GM23338 (cell line): ENCODE measurements around the gene MLH1. TPM values are rescaled to one million over a fixed set of nuclear protein-coding genes. Genes with fewer than 3 reads are reported as not detected.
A peak's percentile ranks its signal among the peaks of the same experiment; 100 is the strongest.

Experiments
- ATAC-seq: fragments of 200-7000 bp; cut with Tn5 transposase; 3 replicates; pipeline ENCODE4 v1.9.1; 2020
- DNase-seq: peaks from one replicate; pipeline ENCODE4 v3.0.0-alpha.2; 2015; ENCODE audit warnings: low spot score
- H2AFZ ChIP-seq: fragments of 200-600 bp; sonication (generic); 2 replicates; pipeline ENCODE4 v1.8.0; 2016; ENCODE audit warnings: antibody characterized with exemption, mild to moderate bottlenecking, moderate library complexity
- H3F3A ChIP-seq: fragments of 200-600 bp; sonication (generic); replicated peaks from 2 replicates; pipeline ENCODE4 v1.8.0; 2017; ENCODE audit warnings: antibody characterized with exemption, mixed run types, low read depth
- H3K27ac ChIP-seq: fragments of 200-600 bp; sonication (generic); 2 replicates; pipeline ENCODE4 v1.6.1; 2016; ENCODE audit warnings: low read depth
- H3K27me3 ChIP-seq: fragments of 200-600 bp; sonication (generic); 2 replicates; pipeline ENCODE4 v1.8.0; 2016; ENCODE audit warnings: mild to moderate bottlenecking, mixed run types, moderate library complexity; ENCODE audit not compliant: insufficient read depth
- H3K36me3 ChIP-seq: fragments of 200-600 bp; sonication (generic); 2 replicates; pipeline ENCODE4 v1.8.0; 2016; ENCODE audit warnings: mild to moderate bottlenecking; ENCODE audit not compliant: insufficient read depth
- H3K4me1 ChIP-seq: fragments of 200-600 bp; sonication (generic); 2 replicates; pipeline ENCODE4 v1.8.0; 2016; ENCODE audit warnings: mild to moderate bottlenecking, moderate library complexity; ENCODE audit not compliant: insufficient read depth
- H3K4me2 ChIP-seq: fragments of 200-600 bp; sonication (generic); 2 replicates; pipeline ENCODE4 v1.7.1; 2017; ENCODE audit warnings: mixed run types
- H3K4me3 ChIP-seq: fragments of 200-600 bp; sonication (generic); 2 replicates; pipeline ENCODE4 v1.6.1; 2016; ENCODE audit warnings: mixed run types
- H3K79me2 ChIP-seq: fragments of 200-600 bp; sonication (generic); replicated peaks from 2 replicates; pipeline ENCODE4 v1.8.0; 2017; ENCODE audit warnings: mild to moderate bottlenecking; ENCODE audit not compliant: insufficient read depth
- H3K9me2 ChIP-seq: fragments of 200-600 bp; sonication (generic); 2 replicates; pipeline ENCODE4 v1.8.0; 2017; ENCODE audit not compliant: insufficient read depth
- H4K20me1 ChIP-seq: fragments of 200-600 bp; sonication (generic); replicated peaks from 2 replicates; pipeline ENCODE4 v1.8.0; 2017; ENCODE audit warnings: mild to moderate bottlenecking; ENCODE audit not compliant: insufficient read depth
- H3K27ac Mint-ChIP-seq: 2 replicates; pipeline ENCODE4 v1.8.0; 2020; ENCODE audit warnings: inconsistent platforms, mild to moderate bottlenecking, moderate library complexity, mixed read lengths
- H3K27me3 Mint-ChIP-seq: 3 replicates; pipeline ENCODE4 v1.8.0; 2022; ENCODE audit warnings: low read depth, mild to moderate bottlenecking, moderate library complexity, mixed read lengths, inconsistent platforms; ENCODE audit not compliant: insufficient read depth, poor library complexity
- H3K36me3 Mint-ChIP-seq: 3 replicates; pipeline ENCODE4 v1.8.0; 2021; ENCODE audit warnings: low read depth, mild to moderate bottlenecking, inconsistent platforms, moderate library complexity, mixed read lengths
- H3K4me1 Mint-ChIP-seq: 3 replicates; pipeline ENCODE4 v1.8.0; 2020; ENCODE audit warnings: mild to moderate bottlenecking, inconsistent platforms, mixed read lengths
- H3K4me3 Mint-ChIP-seq: 3 replicates; pipeline ENCODE4 v1.8.0; 2021; ENCODE audit warnings: moderate library complexity, mild to moderate bottlenecking, inconsistent platforms, mixed read lengths
- H3K9me3 Mint-ChIP-seq: 3 replicates; pipeline ENCODE4 v1.8.0; 2020; ENCODE audit warnings: moderate library complexity, mild to moderate bottlenecking, inconsistent platforms, mixed read lengths
- CREB1 ChIP-seq: fragments of 250-450 bp; sonication (Bioruptor Pico); IDR thresholded peaks from 2 replicates; pipeline ENCODE4 v1.5.0; 2020; ENCODE audit warnings: low read depth, mild to moderate bottlenecking, moderate library complexity
- ETS1 ChIP-seq: IDR thresholded peaks from 2 replicates; pipeline ENCODE4 v1.6.1; 2016; ENCODE audit warnings: antibody characterized with exemption
- EZH2 ChIP-seq: fragments of 200-600 bp; sonication (generic); IDR thresholded peaks from one replicate; pipeline ENCODE4 v1.8.0; 2017; ENCODE audit warnings: antibody characterized with exemption, mild to moderate bottlenecking, low read depth; ENCODE audit not compliant: unreplicated experiment
- EZH2phosphoT487 ChIP-seq: fragments of 200-600 bp; sonication (generic); IDR thresholded peaks from one replicate; pipeline ENCODE4 v1.8.1; 2018; ENCODE audit warnings: antibody characterized with exemption; ENCODE audit not compliant: unreplicated experiment
- JUNB ChIP-seq: IDR thresholded peaks from one replicate; pipeline ENCODE4 v1.6.1; 2016; ENCODE audit warnings: antibody characterized with exemption; ENCODE audit not compliant: unreplicated experiment
- NANOG ChIP-seq: IDR thresholded peaks from 2 replicates; pipeline ENCODE4 v1.6.1; 2016; ENCODE audit warnings: antibody characterized with exemption, borderline replicate concordance
- POLR2AphosphoS5 ChIP-seq: IDR thresholded peaks from 2 replicates; pipeline ENCODE4 v1.6.1; 2016; ENCODE audit warnings: antibody characterized with exemption, low read depth
- STAT1 ChIP-seq: IDR thresholded peaks from one replicate; pipeline ENCODE4 v1.6.1; 2016; ENCODE audit warnings: antibody characterized with exemption; ENCODE audit not compliant: unreplicated experiment
- ZNF114 ChIP-seq: fragments of 250-450 bp; sonication (Bioruptor Pico); IDR thresholded peaks from 2 replicates; pipeline ENCODE4 v1.5.0; 2020; ENCODE audit warnings: mild to moderate bottlenecking, moderate library complexity
- ZNF331 ChIP-seq: fragments of 250-450 bp; sonication (Bioruptor Pico); IDR thresholded peaks from 2 replicates; pipeline ENCODE4 v1.5.0; 2020; ENCODE audit warnings: low read depth, mild to moderate bottlenecking, moderate library complexity
- polyA plus RNA-seq: library from polyadenylated mRNA; unstranded; fragments of >200 nt; fragmentation: Nextera tagmentation; extraction: Ambion mirVana; gene quantifications from 2 replicates; pipeline ENCODE4 v1.2.1, GENCODE V29; 2016
- total RNA-seq: library from RNA; depleted of rRNA; stranded (reverse); fragments of >200 nt; shearing (Covaris generic); gene quantifications from 2 replicates; pipeline ENCODE4 v1.2.3, GENCODE V29; 2014
- TF ChIP-seq, protein P1 (sequence below), 2 experiments: fragments of 200-600 bp in 1 of 2; sonication (generic) in 1 of 2; conservative IDR thresholded peaks; 2 replicates each; pipeline versions ENCODE4 v1.5.1 to v1.6.1; 2016 to 2017; ENCODE audit warnings: antibody characterized with exemption in 2 of 2, low read depth in 2 of 2, mild to moderate bottlenecking in 2 of 2, moderate library complexity in 1 of 2
- TF ChIP-seq, protein P2 (sequence below): fragments of 250-450 bp; sonication (Bioruptor Pico); IDR thresholded peaks from 2 replicates; pipeline ENCODE4 v1.5.0; 2020; ENCODE audit warnings: mild to moderate bottlenecking, moderate library complexity
- TF ChIP-seq, protein P3 (sequence below): IDR thresholded peaks from one replicate; pipeline ENCODE4 v1.6.1; 2018; ENCODE audit warnings: antibody characterized with exemption; ENCODE audit not compliant: unreplicated experiment

The MLH1 gene
- total and polyA plus RNA-seq, 2 experiments from 2014 or later: 31.7 to 58.0 TPM

GRCh38 chr3:36969085-36969484 is 24.2 kb upstream of the MLH1 start:
- Mint-ChIP-seq H3K27ac (peak overlapping the region; percentile 79; the same call in 1 of the 2 replicates), H3K4me1 (peaks cover 31% of the 10 kb centered on the region), H3K36me3 (no peaks in the 10 kb centered on the region), H3K27me3 (peaks cover 8% of the 10 kb centered on the region), H3K9me3 (no peaks in the 10 kb centered on the region), H3K4me3 (no peak overlapping the region; the same call in 2 of the 3 replicates)
- no peaks in the 10 kb centered on the region for H3F3A ChIP-seq
- no peaks in the 10 kb centered on the region for H3K27me3 ChIP-seq
- H4K20me1 ChIP-seq: no peaks in the 10 kb centered on the region
- DNase-seq (no peak), ATAC-seq (no peak)
- no peak overlapping the region for H3K4me3 ChIP-seq
- no peak for TF ChIP-seq CREB1 (CRISPR knock-in tag)
- no peak for TF ChIP-seq STAT1
- TF ChIP-seq EZH2phosphoT487: no peak
- TF ChIP-seq NANOG: no peak
- no peak for TF ChIP-seq ZNF114
- no peak for TF ChIP-seq ETS1
- TF ChIP-seq, protein P1, sequence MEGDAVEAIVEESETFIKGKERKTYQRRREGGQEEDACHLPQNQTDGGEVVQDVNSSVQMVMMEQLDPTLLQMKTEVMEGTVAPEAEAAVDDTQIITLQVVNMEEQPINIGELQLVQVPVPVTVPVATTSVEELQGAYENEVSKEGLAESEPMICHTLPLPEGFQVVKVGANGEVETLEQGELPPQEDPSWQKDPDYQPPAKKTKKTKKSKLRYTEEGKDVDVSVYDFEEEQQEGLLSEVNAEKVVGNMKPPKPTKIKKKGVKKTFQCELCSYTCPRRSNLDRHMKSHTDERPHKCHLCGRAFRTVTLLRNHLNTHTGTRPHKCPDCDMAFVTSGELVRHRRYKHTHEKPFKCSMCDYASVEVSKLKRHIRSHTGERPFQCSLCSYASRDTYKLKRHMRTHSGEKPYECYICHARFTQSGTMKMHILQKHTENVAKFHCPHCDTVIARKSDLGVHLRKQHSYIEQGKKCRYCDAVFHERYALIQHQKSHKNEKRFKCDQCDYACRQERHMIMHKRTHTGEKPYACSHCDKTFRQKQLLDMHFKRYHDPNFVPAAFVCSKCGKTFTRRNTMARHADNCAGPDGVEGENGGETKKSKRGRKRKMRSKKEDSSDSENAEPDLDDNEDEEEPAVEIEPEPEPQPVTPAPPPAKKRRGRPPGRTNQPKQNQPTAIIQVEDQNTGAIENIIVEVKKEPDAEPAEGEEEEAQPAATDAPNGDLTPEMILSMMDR (conservative IDR thresholded peaks at IDR 0.05; ENCODE audit: low read depth in 2 of 2): no peak
- no peak for TF ChIP-seq JUNB
- TF ChIP-seq POLR2AphosphoS5: no peak
- no peak for TF ChIP-seq ZNF331 (CRISPR knock-in tag)
- TF ChIP-seq, protein P2, sequence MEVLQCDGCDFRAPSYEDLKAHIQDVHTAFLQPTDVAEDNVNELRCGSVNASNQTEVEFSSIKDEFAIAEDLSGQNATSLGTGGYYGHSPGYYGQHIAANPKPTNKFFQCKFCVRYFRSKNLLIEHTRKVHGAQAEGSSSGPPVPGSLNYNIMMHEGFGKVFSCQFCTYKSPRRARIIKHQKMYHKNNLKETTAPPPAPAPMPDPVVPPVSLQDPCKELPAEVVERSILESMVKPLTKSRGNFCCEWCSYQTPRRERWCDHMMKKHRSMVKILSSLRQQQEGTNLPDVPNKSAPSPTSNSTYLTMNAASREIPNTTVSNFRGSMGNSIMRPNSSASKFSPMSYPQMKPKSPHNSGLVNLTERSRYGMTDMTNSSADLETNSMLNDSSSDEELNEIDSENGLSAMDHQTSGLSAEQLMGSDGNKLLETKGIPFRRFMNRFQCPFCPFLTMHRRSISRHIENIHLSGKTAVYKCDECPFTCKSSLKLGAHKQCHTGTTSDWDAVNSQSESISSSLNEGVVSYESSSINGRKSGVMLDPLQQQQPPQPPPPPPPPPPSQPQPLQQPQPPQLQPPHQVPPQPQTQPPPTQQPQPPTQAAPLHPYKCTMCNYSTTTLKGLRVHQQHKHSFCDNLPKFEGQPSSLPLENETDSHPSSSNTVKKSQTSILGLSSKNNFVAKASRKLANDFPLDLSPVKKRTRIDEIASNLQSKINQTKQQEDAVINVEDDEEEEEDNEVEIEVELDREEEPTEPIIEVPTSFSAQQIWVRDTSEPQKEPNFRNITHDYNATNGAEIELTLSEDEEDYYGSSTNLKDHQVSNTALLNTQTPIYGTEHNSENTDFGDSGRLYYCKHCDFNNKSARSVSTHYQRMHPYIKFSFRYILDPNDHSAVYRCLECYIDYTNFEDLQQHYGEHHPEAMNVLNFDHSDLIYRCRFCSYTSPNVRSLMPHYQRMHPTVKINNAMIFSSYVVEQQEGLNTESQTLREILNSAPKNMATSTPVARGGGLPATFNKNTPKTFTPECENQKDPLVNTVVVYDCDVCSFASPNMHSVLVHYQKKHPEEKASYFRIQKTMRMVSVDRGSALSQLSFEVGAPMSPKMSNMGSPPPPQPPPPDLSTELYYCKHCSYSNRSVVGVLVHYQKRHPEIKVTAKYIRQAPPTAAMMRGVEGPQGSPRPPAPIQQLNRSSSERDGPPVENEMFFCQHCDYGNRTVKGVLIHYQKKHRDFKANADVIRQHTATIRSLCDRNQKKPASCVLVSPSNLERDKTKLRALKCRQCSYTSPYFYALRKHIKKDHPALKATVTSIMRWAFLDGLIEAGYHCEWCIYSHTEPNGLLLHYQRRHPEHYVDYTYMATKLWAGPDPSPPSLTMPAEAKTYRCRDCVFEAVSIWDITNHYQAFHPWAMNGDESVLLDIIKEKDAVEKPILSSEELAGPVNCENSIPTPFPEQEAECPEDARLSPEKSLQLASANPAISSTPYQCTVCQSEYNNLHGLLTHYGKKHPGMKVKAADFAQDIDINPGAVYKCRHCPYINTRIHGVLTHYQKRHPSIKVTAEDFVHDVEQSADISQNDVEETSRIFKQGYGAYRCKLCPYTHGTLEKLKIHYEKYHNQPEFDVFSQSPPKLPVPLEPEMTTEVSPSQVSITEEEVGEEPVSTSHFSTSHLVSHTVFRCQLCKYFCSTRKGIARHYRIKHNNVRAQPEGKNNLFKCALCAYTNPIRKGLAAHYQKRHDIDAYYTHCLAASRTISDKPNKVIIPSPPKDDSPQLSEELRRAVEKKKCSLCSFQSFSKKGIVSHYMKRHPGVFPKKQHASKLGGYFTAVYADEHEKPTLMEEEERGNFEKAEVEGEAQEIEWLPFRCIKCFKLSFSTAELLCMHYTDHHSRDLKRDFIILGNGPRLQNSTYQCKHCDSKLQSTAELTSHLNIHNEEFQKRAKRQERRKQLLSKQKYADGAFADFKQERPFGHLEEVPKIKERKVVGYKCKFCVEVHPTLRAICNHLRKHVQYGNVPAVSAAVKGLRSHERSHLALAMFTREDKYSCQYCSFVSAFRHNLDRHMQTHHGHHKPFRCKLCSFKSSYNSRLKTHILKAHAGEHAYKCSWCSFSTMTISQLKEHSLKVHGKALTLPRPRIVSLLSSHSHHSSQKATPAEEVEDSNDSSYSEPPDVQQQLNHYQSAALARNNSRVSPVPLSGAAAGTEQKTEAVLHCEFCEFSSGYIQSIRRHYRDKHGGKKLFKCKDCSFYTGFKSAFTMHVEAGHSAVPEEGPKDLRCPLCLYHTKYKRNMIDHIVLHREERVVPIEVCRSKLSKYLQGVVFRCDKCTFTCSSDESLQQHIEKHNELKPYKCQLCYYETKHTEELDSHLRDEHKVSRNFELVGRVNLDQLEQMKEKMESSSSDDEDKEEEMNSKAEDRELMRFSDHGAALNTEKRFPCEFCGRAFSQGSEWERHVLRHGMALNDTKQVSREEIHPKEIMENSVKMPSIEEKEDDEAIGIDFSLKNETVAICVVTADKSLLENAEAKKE (CRISPR knock-in tag): no peak
- no peak for TF ChIP-seq EZH2
- TF ChIP-seq, protein P3, sequence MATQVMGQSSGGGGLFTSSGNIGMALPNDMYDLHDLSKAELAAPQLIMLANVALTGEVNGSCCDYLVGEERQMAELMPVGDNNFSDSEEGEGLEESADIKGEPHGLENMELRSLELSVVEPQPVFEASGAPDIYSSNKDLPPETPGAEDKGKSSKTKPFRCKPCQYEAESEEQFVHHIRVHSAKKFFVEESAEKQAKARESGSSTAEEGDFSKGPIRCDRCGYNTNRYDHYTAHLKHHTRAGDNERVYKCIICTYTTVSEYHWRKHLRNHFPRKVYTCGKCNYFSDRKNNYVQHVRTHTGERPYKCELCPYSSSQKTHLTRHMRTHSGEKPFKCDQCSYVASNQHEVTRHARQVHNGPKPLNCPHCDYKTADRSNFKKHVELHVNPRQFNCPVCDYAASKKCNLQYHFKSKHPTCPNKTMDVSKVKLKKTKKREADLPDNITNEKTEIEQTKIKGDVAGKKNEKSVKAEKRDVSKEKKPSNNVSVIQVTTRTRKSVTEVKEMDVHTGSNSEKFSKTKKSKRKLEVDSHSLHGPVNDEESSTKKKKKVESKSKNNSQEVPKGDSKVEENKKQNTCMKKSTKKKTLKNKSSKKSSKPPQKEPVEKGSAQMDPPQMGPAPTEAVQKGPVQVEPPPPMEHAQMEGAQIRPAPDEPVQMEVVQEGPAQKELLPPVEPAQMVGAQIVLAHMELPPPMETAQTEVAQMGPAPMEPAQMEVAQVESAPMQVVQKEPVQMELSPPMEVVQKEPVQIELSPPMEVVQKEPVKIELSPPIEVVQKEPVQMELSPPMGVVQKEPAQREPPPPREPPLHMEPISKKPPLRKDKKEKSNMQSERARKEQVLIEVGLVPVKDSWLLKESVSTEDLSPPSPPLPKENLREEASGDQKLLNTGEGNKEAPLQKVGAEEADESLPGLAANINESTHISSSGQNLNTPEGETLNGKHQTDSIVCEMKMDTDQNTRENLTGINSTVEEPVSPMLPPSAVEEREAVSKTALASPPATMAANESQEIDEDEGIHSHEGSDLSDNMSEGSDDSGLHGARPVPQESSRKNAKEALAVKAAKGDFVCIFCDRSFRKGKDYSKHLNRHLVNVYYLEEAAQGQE: no peak
- H3K4me1 ChIP-seq: peaks cover 20% of the 10 kb centered on the region
- H2AFZ ChIP-seq: 0 out of 2 replicates have a peak overlapping the region, but pooled peaks have one; percentile 23
- H3K36me3 ChIP-seq: no peaks in the 10 kb centered on the region
- H3K4me2 ChIP-seq: no peak overlapping the region; the same call in 1 of the 2 replicates
- H3K9me2 ChIP-seq: no peaks in the 10 kb centered on the region
- H3K79me2 ChIP-seq: no peaks in the 10 kb centered on the region
- 0 out of 2 replicates have a peak overlapping the region, but pooled peaks have one; percentile 56 for H3K27ac ChIP-seq
